SJSA1 (cell line): ENCODE data around the gene SNCA. TPM values are rescaled to one million over a fixed set of nuclear protein-coding genes. Genes with fewer than 3 reads are reported as not detected.

Source experiments
- DNase-seq, 2 experiments: peaks; one replicate each; pipeline ENCODE4 v3.0.0-alpha.2; 2015 to 2020; ENCODE audit warnings: low spot score in 2 of 2, low read depth in 1 of 2
- H3K27ac ChIP-seq: fragments of 250-450 bp; sonication (Bioruptor Pico); 2 replicates; pipeline ENCODE4 v1.5.1; 2020; ENCODE audit warnings: mild to moderate bottlenecking, moderate library complexity
- H3K27me3 ChIP-seq: fragments of 250-450 bp; sonication (Bioruptor Pico); replicated peaks from 2 replicates; pipeline ENCODE4 v1.5.1; 2020; ENCODE audit warnings: mild to moderate bottlenecking, moderate library complexity
- H3K36me3 ChIP-seq: fragments of 250-450 bp; sonication (Bioruptor Pico); 2 replicates; pipeline ENCODE4 v1.5.1; 2020; ENCODE audit warnings: mild to moderate bottlenecking
- H3K4me1 ChIP-seq: fragments of 250-450 bp; sonication (Bioruptor Pico); replicated peaks from 2 replicates; pipeline ENCODE4 v1.6.1; 2021; ENCODE audit warnings: mild to moderate bottlenecking
- H3K4me3 ChIP-seq: fragments of 250-450 bp; sonication (Bioruptor Pico); 2 replicates; pipeline ENCODE4 v1.5.1; 2020; ENCODE audit warnings: mild to moderate bottlenecking
- H3K9me3 ChIP-seq: fragments of 250-450 bp; sonication (Bioruptor Pico); replicated peaks from 2 replicates; pipeline ENCODE4 v1.5.1; 2020; ENCODE audit warnings: mild to moderate bottlenecking
- total RNA-seq: library from RNA; depleted of rRNA; stranded (reverse); fragments of >200 nt; shearing (Covaris generic); gene quantifications from 2 replicates; pipeline ENCODE4 v1.2.3, GENCODE V29; 2014

SNCA gene
- total RNA-seq, 1 experiment from 2014 or later: 14.3 TPM

DNA sequence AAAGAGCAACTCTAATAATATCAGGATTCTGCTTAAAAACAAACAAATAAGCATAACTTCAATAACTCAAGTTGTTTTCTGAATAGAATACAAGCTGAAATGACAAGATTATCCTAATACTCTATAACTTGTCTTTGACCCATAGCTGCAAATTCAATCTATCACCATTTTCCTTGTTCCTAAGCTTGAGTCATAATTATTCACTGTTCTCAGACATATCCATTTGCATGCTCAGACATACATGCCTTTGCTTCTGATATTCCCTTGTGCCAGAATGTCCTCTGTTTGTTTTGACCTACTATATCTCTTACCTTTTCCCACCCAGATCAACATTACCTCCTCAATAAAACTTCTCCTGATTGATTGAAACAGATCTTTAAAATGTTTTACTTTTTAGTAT lies 109.7 kb downstream of the SNCA start:
- DNase-seq: no peak
- H3K27ac ChIP-seq: no peak overlapping the region
- H3K36me3 ChIP-seq: no peaks in the 10 kb centered on the region

DNA sequence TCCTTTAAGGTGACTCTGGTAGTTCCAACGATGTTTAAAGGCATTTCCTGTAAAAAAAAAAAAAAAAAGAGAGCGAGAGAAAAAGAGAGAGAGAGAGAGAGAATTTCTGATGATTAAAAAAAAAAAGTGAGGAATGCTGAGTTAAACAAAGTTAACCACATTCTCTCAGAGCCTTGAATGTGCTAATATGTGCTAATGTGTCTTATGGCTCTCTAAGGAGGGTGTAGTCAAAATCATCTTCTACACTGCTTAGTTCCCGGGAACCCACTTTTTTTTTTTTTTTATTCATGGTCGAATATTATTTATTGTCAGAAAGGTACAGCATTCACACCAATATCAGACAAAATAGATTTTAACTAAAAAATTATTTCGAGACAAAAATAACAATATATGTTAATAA lies 111.7 kb downstream of the SNCA start:
- H3K27ac ChIP-seq: no peak overlapping the region
- DNase-seq: no peak
- H3K27me3 ChIP-seq: no peaks in the 10 kb centered on the region
- no peak overlapping the region for H3K4me3 ChIP-seq
- H3K4me1 ChIP-seq: no peaks in the 10 kb centered on the region
- H3K9me3 ChIP-seq: no peaks in the 10 kb centered on the region
- H3K36me3 ChIP-seq: no peaks in the 10 kb centered on the region

More for the DNA sequence above, 109.7 kb downstream of the SNCA start:
- H3K4me3 ChIP-seq: no peak overlapping the region
- no peaks in the 10 kb centered on the region for H3K4me1 ChIP-seq
- H3K27me3 ChIP-seq: no peaks in the 10 kb centered on the region
- no peaks in the 10 kb centered on the region for H3K9me3 ChIP-seq

DNA sequence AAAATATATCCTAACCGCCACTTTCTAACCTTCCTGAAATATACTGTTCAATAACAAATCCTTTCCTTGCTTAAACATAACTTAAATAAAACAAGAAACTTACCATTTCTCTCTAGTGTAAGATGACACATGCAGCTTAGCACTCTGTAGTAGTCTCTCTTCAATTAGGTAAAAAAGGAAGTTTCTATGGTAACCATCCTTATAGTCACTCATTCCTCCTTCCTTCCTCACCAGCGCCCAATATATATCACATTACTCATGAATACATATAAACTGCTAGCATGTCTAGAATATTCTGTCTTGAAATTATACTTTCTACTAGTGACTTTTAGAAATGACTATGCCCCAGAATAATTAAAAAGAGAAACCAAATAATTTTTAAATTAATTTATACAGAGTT lies 112.2 kb downstream of the SNCA start:
- no peaks in the 10 kb centered on the region for H3K27me3 ChIP-seq
- H3K9me3 ChIP-seq: no peaks in the 10 kb centered on the region
- H3K36me3 ChIP-seq: no peaks in the 10 kb centered on the region
- H3K27ac ChIP-seq: no peak overlapping the region
- H3K4me3 ChIP-seq: no peak overlapping the region
- no peaks in the 10 kb centered on the region for H3K4me1 ChIP-seq
- DNase-seq: no peak

DNA sequence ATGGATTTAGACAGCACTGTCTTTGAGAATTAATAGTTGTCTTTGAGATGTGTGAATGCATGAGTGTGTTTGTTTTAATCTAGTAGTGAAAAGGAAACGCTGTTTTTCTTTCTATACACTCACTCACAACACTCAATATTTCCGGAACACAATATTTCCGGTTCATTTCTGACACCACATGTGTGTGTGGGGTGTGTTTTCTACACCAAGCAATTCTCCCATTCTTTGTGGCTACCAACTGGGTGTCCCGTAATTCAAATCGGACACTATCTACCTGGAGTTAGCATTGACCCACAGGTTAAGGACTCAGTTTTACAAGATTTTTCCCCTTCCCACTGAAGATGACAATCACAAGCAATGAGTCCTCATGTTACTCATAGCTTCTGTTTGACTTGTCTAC lies 113.9 kb downstream of the SNCA start:
- Histone ChIP-seq H3K9me3 (no peaks in the 10 kb centered on the region), H3K27me3 (no peaks in the 10 kb centered on the region), H3K4me1 (no peaks in the 10 kb centered on the region)

GRCh38 chr4:89722517-89722916 lies 114.4 kb downstream of the SNCA start:
- no peaks in the 10 kb centered on the region for H3K36me3 ChIP-seq
- H3K9me3 ChIP-seq: no peaks in the 10 kb centered on the region
- H3K27ac ChIP-seq: no peak overlapping the region
- DNase-seq: no peak
- H3K27me3 ChIP-seq: no peaks in the 10 kb centered on the region
- no peak overlapping the region for H3K4me3 ChIP-seq
- H3K4me1 ChIP-seq: no peaks in the 10 kb centered on the region

More for the DNA sequence above, 113.9 kb downstream of the SNCA start:
- no peak overlapping the region for H3K27ac ChIP-seq
- no peak overlapping the region for H3K4me3 ChIP-seq
- H3K36me3 ChIP-seq: no peaks in the 10 kb centered on the region
- DNase-seq: no peak

GRCh38 chr4:89720981-89721380 lies 116.0 kb downstream of the SNCA start:
- Histone ChIP-seq H3K4me1 (no peaks in the 10 kb centered on the region), H3K9me3 (no peaks in the 10 kb centered on the region), H3K36me3 (no peaks in the 10 kb centered on the region), H3K27me3 (no peaks in the 10 kb centered on the region), H3K4me3 (no peak overlapping the region), H3K27ac (no peak overlapping the region)
- no peak for DNase-seq

DNA sequence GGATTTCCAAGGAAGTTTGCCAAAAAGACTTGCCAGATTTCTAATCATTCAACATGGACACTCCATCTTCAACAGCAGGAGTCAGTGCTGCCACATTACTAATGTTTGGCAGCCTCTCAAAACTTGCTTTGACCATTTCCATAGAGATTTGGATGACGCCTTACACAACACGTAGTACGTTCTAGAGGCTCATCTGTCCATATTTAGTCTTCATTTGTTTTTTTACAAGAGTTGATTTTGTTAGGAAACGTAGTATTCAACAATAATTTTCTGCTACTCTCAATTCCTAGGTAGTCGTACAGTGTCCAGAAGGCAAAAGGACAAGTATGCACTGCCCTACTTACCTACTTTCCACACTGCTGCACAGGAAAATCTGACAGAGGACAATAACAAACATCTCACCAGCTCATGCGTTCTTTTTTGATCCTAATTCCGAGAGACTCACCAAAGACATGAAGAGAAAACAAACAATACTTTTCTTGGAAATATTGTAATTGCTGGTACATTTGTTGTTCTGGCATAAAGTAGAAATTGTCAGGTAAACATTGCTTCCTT lies 117.3 kb downstream of the SNCA start:
- Histone ChIP-seq H3K4me3 (no peak overlapping the region), H3K27me3 (no peaks in the 10 kb centered on the region), H3K4me1 (no peaks in the 10 kb centered on the region), H3K9me3 (no peaks in the 10 kb centered on the region), H3K36me3 (no peaks in the 10 kb centered on the region), H3K27ac (no peak overlapping the region)
- no peak for DNase-seq

GRCh38 chr4:89716893-89717292 lies 120.1 kb downstream of the SNCA start:
- Histone ChIP-seq H3K27ac (no peak overlapping the region), H3K9me3 (no peaks in the 10 kb centered on the region), H3K36me3 (no peaks in the 10 kb centered on the region), H3K4me3 (no peak overlapping the region), H3K4me1 (no peaks in the 10 kb centered on the region; the same call in 1 of the 2 replicates), H3K27me3 (no peaks in the 10 kb centered on the region)
- DNase-seq: no peak

DNA sequence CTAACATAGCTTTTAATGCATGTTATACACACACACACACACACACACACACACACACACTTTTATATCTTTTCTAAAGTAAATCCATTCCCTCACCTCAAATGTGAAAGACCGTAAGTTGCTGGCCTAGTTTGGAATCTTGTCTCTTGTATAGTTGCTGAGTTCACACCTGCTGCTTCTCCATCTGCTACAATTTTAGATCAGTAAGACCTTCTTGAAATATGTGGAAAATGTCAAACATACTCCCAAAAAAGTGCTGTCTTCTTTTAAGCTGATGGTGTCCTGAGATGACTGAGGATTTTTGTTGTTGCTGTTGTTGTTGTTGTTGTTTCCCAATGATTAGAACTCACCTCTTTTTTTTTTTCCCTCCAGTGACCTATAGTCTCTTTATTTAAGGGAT lies 121.3 kb downstream of the SNCA start:
- Histone ChIP-seq H3K27me3 (no peaks in the 10 kb centered on the region), H3K4me1 (no peaks in the 10 kb centered on the region; the same call in 1 of the 2 replicates), H3K36me3 (no peaks in the 10 kb centered on the region), H3K9me3 (no peaks in the 10 kb centered on the region), H3K27ac (no peak overlapping the region), H3K4me3 (no peak overlapping the region)
- no peak for DNase-seq

DNA sequence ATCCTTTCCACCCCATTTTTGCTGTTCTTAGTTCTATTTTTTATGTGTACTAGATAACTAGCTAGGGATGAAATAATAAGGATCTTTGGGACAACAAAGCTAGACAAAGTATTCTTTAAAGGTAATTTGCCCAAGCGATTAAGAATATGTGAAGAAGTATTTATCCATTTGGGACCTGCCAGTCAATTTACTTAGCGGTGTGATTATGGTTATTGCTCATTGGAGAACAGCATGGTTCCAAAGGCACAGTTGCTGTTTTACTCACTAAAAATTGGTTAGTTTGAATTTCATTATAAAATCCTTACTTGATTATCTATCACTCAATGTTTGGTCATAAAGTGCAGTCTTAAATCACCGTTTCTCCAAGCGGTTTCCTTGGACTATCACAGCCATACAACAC lies 124.1 kb downstream of the SNCA start:
- H3K9me3 ChIP-seq: no peaks in the 10 kb centered on the region
- no peaks in the 10 kb centered on the region for H3K27me3 ChIP-seq
- H3K4me3 ChIP-seq: no peak overlapping the region
- H3K36me3 ChIP-seq: no peaks in the 10 kb centered on the region
- H3K27ac ChIP-seq: no peak overlapping the region
- DNase-seq: no peak
- H3K4me1 ChIP-seq: peaks cover 8% of the 10 kb centered on the region; the same call in 1 of the 2 replicates

GRCh38 chr4:89712141-89712540 lies 124.8 kb downstream of the SNCA start:
- no peak overlapping the region for H3K27ac ChIP-seq
- H3K4me3 ChIP-seq: no peak overlapping the region
- H3K36me3 ChIP-seq: no peaks in the 10 kb centered on the region
- H3K27me3 ChIP-seq: no peaks in the 10 kb centered on the region
- H3K9me3 ChIP-seq: no peaks in the 10 kb centered on the region
- peaks cover 8% of the 10 kb centered on the region; the same call in 1 of the 2 replicates for H3K4me1 ChIP-seq
- peak in 1 of 2 experiments; percentile 13 for DNase-seq

DNA sequence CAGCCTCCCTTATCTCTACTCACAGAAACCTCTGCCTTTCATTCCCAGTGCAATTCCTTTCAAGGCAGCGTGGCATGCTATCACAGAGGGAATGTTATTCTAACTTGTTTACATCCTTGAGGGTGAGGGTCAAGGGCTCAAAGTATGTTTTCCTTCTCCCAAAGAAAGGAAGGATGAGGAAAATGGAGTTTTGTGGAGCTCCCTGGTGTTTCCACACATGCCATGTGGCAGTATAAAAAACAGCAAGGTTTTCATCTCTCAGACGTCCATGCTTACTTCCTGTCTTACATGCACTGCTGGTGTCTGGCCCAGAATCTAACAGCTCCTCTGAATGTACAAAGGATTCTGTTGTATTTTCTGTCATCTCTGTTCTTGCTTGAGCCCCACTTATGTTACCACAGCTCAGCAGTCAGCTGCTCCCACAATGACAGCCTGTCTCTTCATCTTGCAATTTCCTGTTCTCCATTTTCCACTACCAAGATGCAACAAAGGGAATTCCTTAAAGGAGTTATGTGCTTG lies 128.0 kb downstream of the SNCA start:
- no peaks in the 10 kb centered on the region for H3K9me3 ChIP-seq
- peaks cover 8% of the 10 kb centered on the region; the same call in 1 of the 2 replicates for H3K4me1 ChIP-seq
- H3K36me3 ChIP-seq: no peaks in the 10 kb centered on the region
- peak in 1 of 2 experiments; percentile 21 for DNase-seq
- H3K27ac ChIP-seq: peak overlapping the region; percentile 5; the same call in 1 of the 2 replicates
- no peaks in the 10 kb centered on the region for H3K27me3 ChIP-seq
- H3K4me3 ChIP-seq: no peak overlapping the region

DNA sequence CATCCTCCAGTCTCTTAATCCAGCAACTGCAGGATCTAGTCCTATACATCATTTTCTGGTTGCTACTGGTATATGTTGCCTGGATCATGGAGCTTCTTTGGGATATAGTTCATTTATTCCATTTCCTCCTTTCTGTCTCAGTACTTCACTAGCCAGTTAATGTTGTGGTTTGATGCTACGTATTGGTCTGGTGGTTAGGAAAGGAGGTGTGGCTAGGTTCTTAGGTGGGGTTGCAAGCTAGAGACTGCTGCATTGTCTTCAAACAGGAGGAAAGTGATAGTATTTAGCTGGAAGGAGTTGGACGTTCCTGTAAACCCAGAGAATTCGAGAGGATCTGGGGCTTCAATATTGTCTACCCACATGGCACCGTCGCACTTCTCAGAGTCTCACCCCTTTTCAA lies 129.5 kb downstream of the SNCA start:
- no peak overlapping the region for H3K4me3 ChIP-seq
- DNase-seq: no peak
- no peaks in the 10 kb centered on the region for H3K36me3 ChIP-seq
- H3K4me1 ChIP-seq: peaks cover 8% of the 10 kb centered on the region; the same call in 1 of the 2 replicates
- no peaks in the 10 kb centered on the region for H3K27me3 ChIP-seq
- H3K9me3 ChIP-seq: no peaks in the 10 kb centered on the region
- H3K27ac ChIP-seq: no peak overlapping the region

- H3K27me3 ChIP-seq: no peaks in the 10 kb centered on the region
- no peak overlapping the region for H3K27ac ChIP-seq
- peaks cover 8% of the 10 kb centered on the region; the same call in 1 of the 2 replicates for H3K4me1 ChIP-seq
- DNase-seq: no peak
- H3K9me3 ChIP-seq: no peaks in the 10 kb centered on the region
- no peak overlapping the region for H3K4me3 ChIP-seq
- no peaks in the 10 kb centered on the region for H3K36me3 ChIP-seq
Observed at GRCh38 chr4:89704651-89705395, 132.1 kb downstream of the SNCA start.
